Measurements from ENCODE around the gene SCRT2.
"Not testable (repeated sequence)": the region's sequence is repeated elsewhere in the genome, so short reads cannot be mapped to it uniquely, and the experiment has no call there.

The SCRT2 gene

DNA sequence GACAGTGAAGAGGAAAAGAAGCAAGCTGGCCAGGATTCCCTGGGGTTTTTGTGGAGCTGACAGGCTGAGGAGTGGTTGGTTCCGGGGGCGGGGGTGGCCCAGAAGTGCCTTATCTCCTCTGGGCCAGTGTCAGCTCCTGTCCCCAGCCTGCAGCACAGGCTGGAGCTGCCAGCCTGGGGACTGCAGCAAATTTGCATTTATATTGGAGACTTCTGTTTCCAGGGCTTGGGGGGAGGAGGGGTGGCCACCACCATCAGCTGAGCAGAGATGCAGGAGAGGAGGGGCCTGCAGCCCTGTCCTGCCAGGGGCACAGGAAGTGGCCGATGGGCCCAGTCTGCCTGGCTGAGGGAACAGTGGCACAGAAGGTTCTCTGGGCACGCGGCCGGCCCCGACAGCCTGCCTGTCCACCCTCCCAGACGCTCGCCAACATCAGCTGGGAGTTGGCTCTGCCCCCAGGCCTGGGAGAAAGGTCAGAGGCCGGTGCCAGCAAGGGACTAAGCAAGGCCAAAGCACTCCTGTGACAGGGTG is 24.3 kb upstream of the SCRT2 start:
- no peak for DNase-seq

DNA sequence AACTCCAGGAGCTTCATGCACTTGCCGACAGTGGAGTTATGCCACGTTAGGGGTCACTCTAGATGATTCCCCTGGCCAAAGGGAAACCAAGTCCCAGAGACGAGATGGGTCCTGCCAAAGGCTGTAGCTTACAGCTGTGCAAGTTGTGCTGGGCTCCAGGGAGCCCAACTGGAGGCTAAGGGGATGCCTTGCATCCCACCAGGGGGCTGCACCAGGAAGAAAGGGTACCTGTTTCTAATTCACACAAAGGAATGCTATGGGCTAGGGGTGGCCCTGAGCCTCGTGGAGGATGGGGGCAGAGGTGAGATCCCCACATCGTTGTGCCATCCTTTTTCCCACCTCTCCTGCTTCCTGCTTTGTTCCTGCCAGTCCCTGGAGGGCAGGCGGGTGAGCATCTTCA is 23.7 kb upstream of the SCRT2 start:
- no peak for DNase-seq

DNA sequence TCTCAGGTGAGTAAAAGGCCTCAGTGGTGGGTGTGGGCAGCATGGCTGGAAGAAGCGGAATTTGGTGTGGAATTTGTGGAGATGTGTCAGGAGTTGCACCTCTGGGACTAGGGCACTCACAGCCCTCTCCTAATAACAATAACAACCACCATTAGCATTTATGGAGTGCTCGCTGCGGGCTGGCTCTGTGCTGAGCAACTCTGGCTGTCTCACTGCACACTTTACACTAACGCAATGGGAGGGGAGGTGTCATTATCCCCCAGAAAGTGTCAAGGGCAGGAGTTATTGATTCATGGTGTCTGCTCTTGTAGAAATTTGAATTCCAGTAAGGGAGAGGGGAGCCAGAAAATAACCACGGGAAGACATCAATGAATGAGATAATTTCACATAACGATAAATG is 22.7 kb upstream of the SCRT2 start:
- no peak for DNase-seq

DNA sequence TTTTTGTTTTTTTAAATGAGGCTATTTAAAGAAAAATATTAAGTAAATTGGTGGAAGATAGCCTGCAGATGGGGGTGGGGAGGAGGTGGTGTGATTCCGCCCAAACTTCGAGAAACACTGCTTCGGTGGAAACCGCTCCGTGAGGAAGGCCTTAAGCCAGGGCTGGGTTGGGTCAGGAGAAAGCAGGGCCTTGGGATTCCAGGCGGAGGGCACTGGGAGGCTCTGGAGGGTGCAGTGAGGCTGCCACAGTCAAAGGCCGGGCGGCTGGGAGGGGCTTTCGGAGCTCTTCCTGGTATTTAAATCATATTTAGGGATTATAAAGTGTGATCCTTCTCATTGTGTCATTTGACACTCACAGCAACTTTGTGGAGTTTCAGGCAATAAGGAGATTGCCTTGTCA is 22.2 kb upstream of the SCRT2 start:
- DNase-seq = no peak

DNA sequence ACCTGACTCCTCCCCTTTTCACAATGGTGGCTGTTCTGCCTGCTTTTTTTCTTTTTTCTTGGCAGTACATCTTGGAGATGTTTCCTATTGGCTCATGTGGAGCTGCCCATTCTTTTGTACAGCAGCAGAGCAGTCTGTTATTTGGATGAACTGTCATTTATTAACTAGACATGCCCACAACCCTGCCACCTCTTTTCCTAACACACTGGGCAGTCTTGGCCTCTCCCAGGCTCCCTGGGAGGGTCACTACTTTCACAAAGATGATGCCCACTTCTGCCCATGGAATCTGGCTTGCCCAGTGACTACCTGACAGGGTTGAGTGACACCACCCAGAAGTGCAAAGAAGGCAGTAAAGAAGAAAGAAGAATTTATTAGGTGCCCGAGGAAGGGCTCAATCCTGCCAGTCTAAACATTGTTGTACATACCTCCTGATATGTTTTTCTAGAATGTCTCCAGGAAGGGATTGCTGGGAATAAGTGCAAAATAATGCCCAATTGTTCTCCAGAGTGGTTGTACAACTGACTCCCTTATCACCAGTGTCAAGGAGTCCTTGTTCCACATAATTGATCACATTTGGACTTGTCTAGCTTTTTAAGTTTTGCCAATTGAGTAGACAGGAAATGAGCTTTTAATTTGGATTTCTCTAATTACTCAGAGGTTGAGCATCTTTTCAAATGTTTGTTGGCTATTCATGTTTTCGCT is 19.7 kb upstream of the SCRT2 start:
- no peak for DNase-seq

DNA sequence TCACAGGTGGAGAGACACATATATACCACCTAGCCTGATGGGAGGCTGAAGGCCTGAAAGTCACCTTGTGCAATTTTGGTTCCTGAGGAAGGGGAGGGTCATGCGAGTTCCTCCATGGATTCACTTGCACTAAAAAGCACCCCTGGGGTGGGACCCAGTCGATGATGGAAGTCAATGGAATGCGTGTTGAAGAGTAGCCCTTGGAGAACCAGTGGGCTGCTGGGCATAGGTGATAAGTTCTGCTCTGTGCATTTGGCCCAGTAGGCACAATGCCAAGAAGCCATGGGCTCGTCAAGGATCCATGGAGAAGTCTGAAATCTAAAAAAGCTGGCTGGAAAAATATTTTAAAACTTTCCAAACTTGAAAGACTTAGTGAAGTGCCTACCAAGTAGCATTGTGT is 18.9 kb upstream of the SCRT2 start:
- no peak for DNase-seq

DNA sequence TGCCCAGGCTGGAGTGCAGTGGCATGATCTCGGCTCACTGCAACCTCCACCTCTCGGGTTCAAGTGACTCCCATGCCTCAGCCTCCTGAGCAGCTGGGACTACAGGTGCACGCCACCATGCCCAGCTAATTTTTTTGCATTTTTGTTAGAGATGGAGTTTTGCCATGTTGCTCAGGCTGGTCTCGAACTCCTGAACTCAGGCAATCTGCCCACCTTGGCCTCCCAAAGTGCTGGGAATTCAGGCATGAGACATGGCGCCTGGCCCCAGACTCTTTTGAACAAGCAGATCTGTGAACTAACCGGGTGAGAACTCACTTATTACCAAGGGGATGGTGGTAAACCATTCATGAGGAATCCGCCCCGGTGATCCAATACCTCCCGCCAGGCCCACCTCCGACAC is 18.2 kb upstream of the SCRT2 start:
- DNase-seq = not testable (repeated sequence)

DNA sequence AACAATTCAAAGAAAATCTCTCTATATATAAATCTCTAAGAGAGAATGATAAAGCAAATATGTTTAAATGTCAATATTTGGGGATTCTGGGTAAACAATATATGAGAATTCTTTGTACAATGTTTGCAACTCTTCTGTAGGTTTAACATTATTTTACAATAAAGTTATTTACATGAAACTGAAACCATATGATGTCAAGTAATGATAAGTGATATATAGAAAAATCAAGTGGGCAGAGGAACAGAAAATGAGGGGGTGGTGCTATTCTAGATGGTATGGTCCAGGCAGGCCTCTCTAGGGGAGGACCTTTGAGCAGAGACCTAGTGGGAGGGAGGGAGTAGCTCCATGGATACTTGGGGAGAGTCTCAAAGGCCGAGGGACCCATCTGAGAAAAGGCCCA is 16.4 kb upstream of the SCRT2 start:
- DNase-seq = no peak

DNA sequence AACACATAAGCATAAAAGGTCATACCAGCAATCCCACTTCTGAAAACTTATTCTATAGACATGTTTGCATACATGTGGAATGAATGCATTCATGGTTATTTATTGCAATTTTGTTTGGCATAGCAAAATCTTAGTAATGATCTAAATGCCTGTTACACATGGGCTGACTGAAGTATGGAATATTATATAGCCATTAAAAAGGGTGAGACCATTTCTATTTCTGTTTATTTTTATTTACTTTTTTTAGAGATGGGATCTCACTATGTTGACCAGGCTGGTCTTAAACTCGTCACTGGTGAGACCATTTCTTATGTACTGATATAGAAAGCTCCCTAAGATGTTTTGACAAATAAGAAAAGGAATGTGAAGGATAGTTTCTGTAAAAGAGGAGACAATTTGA is 14.3 kb upstream of the SCRT2 start:
- no peak for DNase-seq

DNA sequence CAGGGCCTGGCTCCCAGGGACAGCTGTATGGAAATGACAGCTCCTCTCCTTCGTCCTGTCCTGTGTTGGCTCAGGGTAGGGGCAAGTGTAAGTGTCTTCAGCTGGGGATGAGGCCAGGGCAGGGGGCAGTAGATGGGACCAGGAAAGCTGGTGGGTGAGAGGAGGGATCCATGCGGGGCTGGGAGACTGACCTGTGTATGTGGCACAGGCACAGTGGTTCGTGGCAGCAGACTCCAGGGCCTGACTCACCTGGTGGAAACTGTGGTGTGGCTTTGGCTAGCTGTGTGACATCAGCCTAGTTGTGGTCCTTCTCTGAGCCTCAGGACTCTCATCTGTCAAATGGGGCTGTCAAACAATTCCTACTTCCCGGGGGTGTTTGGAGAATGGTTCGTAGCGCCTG is 13.7 kb upstream of the SCRT2 start:
- no peak for DNase-seq

DNA sequence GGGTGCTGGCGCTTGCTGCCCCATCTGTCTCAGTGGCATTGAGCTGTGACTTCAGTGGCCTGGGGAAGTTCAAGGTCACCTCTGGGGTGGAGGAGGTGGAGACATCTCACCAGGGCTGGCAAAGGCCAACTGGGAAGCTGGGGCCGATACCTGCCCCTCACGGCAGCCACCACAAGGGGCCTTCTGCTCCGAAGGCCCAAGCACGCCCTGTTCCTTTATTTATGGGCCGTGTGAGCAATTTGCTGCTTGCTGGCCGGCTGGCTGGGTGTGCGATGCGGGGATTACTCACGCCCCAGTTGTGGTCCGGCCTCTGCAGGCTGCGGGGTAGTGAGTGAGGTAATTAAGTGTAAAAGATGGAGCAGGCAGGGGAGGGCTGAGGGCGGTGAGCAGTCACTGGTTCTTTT is 13.2 kb upstream of the SCRT2 start:
- DNase-seq = no peak

DNA sequence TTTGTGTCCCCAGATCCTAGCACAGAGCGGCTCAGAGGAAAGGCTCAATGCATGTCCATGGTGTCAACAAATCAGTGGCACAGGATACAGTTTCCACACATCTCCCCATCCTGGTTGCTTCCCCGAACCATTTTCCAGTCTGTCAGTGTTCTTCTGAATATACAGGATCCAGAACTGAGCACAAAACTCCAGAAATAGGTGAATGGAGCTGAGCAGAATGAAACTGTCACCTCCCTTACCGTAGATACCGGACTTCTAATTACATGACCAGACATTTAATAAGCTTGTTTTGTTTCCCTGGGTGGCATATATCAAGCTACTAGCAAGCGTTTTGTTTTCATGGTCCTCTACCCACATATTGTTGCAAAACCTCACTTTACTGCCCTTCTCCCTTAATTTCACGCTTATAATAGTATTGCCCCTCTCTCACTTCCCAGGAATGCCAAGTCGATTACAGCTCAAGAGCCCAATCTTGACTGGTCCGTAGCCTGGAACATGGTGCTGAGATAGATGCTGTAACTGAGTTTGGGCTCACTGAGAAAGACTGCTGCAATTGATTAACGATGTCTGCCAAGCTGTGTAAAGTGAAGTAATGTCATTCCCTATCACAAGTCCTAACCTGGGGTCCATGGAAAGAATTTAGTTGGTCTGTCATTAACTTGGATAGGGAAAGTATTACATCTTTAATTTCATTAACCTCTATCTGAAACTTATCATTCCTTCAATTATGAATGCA is 12.0 kb upstream of the SCRT2 start:
- DNase-seq = no peak

DNA sequence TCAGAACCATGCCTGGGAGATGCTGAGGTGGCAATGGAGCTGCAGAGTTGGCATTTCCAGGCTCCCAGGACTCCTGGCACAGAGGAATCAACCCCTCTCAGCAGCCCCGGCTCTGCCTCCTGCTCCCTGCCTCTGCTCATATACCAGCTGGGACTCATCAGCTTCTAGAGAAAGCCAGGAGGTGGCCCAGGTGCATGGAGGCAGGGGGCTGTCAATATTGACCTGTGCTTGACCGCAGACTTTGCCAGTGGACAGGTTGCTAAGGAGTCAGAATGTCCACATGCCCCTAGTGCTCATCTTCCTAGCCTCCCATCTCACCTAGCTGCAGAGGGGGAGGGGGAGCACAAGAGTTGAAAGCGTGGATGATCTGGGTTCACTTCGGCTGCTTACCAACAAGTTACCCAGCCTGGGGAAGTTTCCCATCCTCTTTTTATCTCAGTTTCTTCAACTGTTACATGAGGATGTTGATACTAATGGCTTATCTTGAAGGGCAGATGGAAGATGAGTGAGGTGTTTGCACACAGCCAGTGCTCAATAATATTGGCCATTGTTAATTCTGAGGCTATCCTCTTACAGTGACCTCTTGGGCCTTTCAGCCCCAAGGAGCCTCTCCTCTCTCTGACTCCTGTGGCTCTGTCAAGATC is 9.2 kb upstream of the SCRT2 start:
- DNase-seq = no peak

DNA sequence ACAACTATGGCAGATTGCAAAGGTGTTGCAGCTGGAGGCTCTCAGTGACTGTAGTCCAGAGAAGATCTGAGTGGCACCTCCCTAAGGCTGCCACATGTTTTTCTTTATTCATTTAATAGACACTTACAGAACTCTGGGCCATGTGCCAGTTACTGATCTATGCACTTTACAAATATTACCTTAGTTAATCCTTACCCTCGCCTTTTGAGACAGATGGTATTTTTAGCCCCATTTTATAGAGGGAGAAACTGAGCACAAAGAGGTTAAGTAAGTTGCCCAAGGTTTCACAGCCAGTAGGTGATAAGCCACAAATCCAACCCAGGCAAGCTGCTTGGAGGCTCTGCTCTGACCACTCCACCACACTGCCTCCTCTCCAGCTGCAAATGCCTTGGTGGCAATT is 6.5 kb upstream of the SCRT2 start:
- no peak for DNase-seq

DNA sequence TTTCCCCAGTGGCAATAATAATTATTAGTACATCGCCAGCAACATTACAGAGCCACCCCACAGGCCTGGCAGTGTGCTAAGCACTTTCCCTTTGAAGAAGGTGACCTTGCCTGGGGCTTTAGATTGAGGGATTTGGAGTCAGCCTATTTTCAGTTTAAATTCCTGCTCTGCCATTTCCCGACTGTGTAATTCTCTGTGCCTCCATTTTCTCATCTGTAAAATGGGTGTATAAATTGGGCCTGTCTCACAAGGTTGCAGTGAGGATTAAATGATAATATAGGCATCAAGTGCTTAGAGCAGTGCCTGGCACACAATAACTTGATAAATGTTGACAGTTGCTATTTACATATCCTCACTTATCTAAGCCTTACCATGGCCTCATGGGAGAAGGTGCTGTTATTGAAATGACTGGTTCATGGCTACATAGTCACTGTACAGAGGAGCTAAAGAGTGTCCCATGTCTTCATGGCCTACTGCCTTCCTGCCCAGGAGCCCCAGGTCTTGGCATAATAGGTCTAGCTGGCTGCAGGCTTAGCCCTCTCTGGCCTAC is 5.1 kb upstream of the SCRT2 start:
- DNase-seq = no peak

DNA sequence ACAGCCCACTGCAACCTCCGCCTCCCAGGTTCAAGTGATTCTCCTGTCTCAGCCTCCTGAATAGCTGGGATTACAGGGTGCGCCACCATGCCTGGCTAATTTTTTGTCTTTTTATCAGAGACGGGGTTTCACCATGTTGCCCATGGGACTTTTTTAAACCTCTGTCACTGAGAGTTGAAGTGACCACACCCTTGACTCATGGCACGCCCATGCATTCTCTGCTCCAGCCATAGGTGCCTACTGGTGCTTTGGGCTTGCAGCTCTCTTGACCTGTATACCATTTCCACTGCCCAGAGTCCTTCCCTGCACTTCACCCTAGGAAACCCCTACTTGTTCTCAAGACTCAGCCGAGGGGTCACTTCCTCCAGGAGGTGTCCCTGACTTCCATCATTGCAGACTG is 2.4 kb upstream of the SCRT2 start:
- DNase-seq = peak; percentile 67

DNA sequence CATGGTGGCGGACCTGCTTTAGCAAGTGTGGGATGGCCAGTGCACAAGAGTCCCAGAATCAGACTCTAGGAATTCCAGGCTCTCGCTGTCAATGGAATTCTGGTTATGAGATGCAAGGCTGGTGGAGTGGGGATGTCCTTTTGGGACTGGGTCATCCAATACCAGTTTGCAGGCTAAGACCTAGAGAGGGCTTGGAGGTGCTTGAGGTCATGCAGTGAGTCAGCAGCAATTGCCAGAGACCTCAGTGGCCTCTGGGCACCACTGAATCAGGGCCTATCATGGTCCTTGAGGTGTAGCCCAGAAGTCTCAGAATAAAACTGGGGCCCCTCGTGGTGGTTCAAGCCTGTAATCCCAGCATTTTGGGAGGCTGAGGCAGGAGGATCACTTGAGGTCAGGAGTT is 1.4 kb upstream of the SCRT2 start:
- no peak for DNase-seq

DNA sequence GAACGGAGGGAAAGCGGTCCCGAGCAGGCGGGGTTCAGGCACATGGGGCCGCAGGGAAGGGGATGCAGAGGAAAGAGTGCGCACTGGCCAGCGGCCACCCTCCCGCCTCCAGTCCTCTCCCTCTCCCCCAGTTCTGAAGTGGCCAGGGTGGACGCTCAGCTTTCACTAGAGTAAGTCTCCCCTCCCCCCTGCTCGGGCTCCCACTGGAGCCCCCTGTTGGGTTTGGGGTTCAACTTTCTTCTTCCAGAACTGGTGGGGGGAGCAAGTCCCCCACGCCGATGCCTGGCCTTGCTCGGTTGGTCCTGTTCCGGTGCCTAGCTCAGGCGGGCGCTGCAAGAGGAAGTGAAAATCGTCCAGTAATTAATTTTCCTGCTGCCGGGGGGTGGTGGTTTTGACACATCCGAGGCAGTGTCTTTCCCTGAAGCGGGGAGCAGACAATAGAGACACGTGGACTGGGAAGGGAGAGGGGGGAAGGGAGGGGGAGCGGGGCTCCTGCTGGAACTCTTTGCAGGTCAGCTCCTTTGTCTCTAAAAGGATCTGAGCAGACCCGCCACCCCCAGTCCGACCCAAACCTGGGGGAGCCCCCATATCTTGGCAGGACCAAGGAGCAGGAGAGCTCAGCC is 824 bp upstream of the SCRT2 start:
- DNase-seq = peak; percentile 75

DNA sequence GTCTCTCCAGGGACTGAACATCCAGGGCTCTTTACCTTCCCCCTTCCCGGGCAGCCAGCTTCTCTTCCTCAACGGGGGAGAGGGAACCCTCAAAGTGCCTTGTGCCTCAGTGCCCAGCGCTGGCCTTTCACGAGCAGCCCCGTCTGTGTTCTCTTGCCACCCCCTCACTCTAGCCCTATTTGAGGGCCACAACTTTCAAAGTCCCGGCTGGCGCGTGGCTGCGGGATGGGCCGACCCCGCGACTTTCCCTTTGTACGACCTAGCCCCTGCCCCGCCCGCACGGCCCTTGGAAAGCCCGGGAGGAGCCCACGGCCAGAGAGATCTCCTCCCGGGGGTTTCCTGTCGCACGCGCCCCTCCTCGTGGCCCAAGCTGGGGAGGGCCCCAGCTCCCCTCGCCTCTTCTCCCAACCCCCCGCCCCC is 559 bp downstream of the SCRT2 start:
- no peak for DNase-seq

DNA sequence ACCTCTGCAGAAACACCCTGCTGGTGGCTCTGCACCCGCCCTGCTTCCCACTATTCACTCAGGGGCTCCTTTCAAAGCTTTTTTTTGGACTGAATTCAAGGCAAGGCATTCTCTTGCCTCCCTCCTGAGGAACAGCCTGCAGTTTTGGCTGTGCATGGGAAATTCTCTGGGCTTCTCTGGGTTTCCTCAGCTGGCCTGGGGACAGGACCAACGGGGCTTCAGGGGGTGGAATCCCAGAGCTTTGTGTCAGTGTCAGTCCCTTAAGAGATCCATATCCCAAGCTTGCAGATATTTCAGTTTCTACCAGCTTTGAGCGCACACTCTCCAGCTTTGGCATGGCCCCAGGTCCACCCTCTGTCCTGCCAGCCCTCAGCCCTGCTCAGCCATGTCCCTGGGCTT is 2.0 kb downstream of the SCRT2 start:
- no peak for DNase-seq

DNA sequence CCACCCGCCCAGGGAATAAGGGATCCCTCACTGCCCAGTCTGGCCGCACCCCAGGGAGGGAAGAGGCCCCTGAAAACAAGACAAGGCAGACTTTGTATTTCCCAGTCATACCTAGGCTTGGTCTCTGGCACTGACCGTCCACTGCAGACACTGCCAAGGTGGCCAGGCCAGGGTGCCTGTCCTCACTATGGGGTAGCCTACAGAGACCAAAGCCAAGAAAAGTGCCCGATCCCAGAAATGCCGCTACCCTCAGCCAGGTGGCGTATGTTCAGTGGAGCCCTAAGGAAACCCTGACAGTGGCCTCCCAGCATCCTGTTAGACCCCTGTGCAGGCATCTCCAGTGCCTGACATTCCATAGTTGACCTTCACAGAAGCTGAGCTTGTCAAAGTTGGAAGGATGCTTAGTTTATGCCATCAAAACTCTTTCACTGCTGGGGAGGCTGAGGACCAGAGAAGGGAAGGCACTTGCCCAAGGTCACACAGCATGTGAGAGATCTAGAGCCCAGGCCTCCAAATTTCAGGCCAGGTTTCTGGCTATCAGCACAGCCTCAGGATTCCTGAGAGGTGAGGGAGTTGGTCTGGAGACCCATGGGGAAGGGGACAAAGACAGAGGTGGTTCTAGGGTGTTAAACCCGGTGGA is 2.5 kb downstream of the SCRT2 start:
- no peak for DNase-seq

DNA sequence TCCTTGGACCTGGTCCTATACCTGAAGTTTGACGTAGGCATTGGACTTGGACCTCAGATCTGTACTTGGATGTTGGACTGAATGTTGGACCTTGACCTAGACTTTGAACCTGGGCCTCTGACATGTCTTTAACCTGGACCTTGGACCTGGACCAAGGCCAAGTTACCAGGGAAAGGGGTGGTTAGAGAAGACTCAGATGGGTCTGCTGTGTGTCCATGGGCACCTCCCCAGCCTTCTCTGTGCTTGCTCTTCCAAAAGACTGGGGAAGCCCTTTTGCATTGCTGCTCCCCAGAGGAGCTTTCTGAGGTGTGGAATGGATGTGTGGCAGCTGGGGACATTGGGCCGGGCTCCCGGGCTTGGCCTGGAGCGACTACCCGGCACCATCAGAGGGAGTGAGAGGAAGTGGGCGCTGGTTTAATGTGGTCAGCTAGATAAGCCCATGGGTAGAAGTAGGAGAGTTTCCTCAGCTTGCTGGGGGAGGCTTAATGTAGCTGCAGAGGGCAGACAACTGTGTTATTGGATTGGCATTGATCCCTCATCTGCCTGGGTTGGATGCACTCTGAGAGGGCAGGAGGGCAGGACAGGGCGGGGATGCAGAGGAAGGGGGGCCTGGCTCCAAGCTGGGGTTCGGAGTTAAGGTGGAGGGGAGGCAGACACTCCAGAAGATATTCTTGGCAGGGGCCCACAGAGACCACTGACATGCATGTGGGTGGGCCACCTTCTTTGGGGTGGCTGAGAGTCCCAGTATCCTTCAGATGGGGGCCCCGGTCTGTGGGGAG is 4.2 kb downstream of the SCRT2 start:
- DNase-seq = peak; percentile 11
